Kidney epithelial cell (primary cell): Measurements from ENCODE around the gene IL11. TPM values are rescaled to one million over a fixed set of nuclear protein-coding genes. Genes with fewer than 3 reads are reported as not detected.
A peak's percentile ranks its signal among the peaks of the same experiment; 100 is the strongest.
"Not testable (repeated sequence)": the region's sequence is repeated elsewhere in the genome, so short reads cannot be mapped to it uniquely, and the experiment has no call there.

Source experiments
- DNase-seq: peaks from one replicate; pipeline ENCODE4 v3.0.0-alpha.2; 2010; ENCODE audit warnings: low read depth
- H3K27me3 ChIP-seq: 2 replicates; pipeline ENCODE4 v1.6.0; 2011; ENCODE audit warnings: low read length; ENCODE audit not compliant: control insufficient read depth, insufficient read depth
- H3K36me3 ChIP-seq: 2 replicates; pipeline ENCODE4 v1.5.1; 2011; ENCODE audit warnings: low read length; ENCODE audit not compliant: control insufficient read depth, insufficient read depth
- H3K4me3 ChIP-seq: 2 replicates; pipeline ENCODE4 v1.5.1; 2011; ENCODE audit warnings: low read depth, mild to moderate bottlenecking, control low read depth, low read length
- total RNA-seq: library from RNA; depleted of rRNA; stranded (reverse); fragments of >200 nt; gene quantifications from 2 replicates; pipeline ENCODE4 v1.2.3, GENCODE V29; 2015
- TF ChIP-seq, protein P1 (sequence below): IDR thresholded peaks from 2 replicates; pipeline ENCODE4 v1.5.1; 2011; ENCODE audit warnings: mild to moderate bottlenecking, moderate library complexity, low read length, control low read depth, inconsistent platforms; ENCODE audit not compliant: insufficient read depth, poor library complexity, severe bottlenecking

The IL11 gene
- total RNA-seq, 1 donor from 2014 or later: 32.1 TPM

DNA sequence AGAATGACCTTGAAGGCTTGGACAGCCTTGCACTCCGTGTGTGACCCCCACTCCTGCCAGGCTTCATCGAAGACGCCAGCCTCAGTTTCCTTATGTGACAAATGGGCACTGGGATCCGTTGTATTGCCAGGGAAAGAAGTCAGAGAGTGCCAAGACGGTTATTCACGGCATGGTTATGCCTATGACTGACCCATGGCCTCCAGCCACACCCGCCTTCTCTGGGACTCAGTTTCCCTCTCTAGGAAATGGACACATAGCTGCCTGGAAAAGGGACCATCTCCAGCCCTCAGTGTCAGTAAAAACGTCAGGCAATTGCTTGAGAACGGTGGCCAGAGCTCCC is 38.2 kb upstream of the IL11 start:
- DNase-seq: no peak
- TF ChIP-seq, protein P1, sequence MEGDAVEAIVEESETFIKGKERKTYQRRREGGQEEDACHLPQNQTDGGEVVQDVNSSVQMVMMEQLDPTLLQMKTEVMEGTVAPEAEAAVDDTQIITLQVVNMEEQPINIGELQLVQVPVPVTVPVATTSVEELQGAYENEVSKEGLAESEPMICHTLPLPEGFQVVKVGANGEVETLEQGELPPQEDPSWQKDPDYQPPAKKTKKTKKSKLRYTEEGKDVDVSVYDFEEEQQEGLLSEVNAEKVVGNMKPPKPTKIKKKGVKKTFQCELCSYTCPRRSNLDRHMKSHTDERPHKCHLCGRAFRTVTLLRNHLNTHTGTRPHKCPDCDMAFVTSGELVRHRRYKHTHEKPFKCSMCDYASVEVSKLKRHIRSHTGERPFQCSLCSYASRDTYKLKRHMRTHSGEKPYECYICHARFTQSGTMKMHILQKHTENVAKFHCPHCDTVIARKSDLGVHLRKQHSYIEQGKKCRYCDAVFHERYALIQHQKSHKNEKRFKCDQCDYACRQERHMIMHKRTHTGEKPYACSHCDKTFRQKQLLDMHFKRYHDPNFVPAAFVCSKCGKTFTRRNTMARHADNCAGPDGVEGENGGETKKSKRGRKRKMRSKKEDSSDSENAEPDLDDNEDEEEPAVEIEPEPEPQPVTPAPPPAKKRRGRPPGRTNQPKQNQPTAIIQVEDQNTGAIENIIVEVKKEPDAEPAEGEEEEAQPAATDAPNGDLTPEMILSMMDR: no peak
- H3K4me3 ChIP-seq: peak overlapping the region; percentile 31
- H3K27me3 ChIP-seq: no peaks in the 10 kb centered on the region
- no peaks in the 10 kb centered on the region for H3K36me3 ChIP-seq

GRCh38 chr19:55407800-55408532 is 37.7 kb upstream of the IL11 start:
- Histone ChIP-seq H3K4me3 (peak overlapping the region; percentile 92), H3K36me3 (peaks cover 1% of the 10 kb centered on the region), H3K27me3 (no peaks in the 10 kb centered on the region)
- TF ChIP-seq, protein P1: no peak
- DNase-seq: peak; percentile 95

GRCh38 chr19:55407550-55407799 is 37.2 kb upstream of the IL11 start, which contains the start of gene UBE2S:
Gene UBE2S, minus strand, starts transcription at chr19:55407788. Its CDS starts 199 bp downstream, at chr19:55407589.
- peak within 1 kb of the TSS; percentile 92 for H3K4me3 ChIP-seq
- not testable (repeated sequence) for H3K36me3 ChIP-seq, H3K27me3 ChIP-seq, DNase-seq

GRCh38 chr19:55406826-55407549 is 36.7 kb upstream of the IL11 start:
- TF ChIP-seq, protein P1: no peak
- DNase-seq: no peak

GRCh38 chr19:55406091-55406825 is 36.0 kb upstream of the IL11 start:
- peaks cover 3% of the 10 kb centered on the region for H3K36me3 ChIP-seq
- TF ChIP-seq, protein P1: no peak

More at GRCh38 chr19:55406826-55407549, 36.7 kb upstream of the IL11 start:
- Histone ChIP-seq H3K27me3 (no peaks in the 10 kb centered on the region), H3K4me3 (peak overlapping the region; percentile 92), H3K36me3 (peaks cover 1% of the 10 kb centered on the region)

GRCh38 chr19:55405638-55406037 is 35.4 kb upstream of the IL11 start:
- H3K4me3 ChIP-seq: peak overlapping the region; percentile 92
- no peak for DNase-seq
- peaks cover 3% of the 10 kb centered on the region for H3K36me3 ChIP-seq
- TF ChIP-seq, protein P1: no peak
- no peaks in the 10 kb centered on the region for H3K27me3 ChIP-seq

More at GRCh38 chr19:55406091-55406825, 36.0 kb upstream of the IL11 start:
- peak overlapping the region; percentile 92 for H3K4me3 ChIP-seq
- H3K27me3 ChIP-seq: no peaks in the 10 kb centered on the region
- no peak for DNase-seq
